ENCODE measurements around the gene FILIP1L.

- TF ChIP-seq CTCF (IDR thresholded peaks at IDR 0.05) (no peak), POLR2AphosphoS5 (IDR thresholded peaks at IDR 0.05) (no peak), POLR2A (IDR thresholded peaks at IDR 0.05) (no peak)
Observed at GRCh38 chr3:99825004-99825640, 289.2 kb downstream of the FILIP1L start.
